Measurements from ENCODE around the gene ZNF557. TPM values are rescaled to one million over a fixed set of nuclear protein-coding genes. Genes with fewer than 3 reads are reported as not detected.

The ZNF557 gene
- total and polyA plus RNA-seq, 5 donors from 2014 or later: 2.0 to 10.7 (median 5.7) TPM

DNA sequence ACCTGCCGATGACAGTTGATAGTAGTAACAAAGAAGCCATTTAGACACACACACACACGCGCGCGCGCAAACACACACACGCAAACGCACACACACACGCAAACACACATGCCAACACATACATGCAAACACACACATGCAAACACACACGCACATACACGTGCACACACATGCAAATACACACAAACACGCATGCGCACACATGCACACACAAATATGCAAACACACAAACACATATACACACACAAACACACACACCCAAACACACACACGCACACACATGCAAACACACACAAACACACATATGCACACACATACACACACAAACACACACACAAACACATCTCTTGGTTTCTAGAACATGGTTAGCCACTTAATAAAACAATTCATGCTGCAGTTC, 50.1 kb downstream of the ZNF557 start:
- H3K4me1 ChIP-seq (ENCODE audit: control insufficient read depth, insufficient read depth, low read length, poor library complexity, severe bottlenecking): no peaks in the 10 kb centered on the region
- DNase-seq: no peak
- Mint-ChIP-seq H3K4me1 (peaks cover 0 to 3% (median 0%) of the 10 kb centered on the region in 4 donors), H3K36me3 (no peaks in the 10 kb centered on the region), H3K4me3 (no peak overlapping the region), H3K9me3 (peaks cover 0 to 2% (median under 1%) of the 10 kb centered on the region in 7 donors), H3K27me3 (no peaks in the 10 kb centered on the region), H3K27ac (no peak overlapping the region)
- no peak overlapping the region for H3K27ac ChIP-seq (ENCODE audit: insufficient read depth, low read length, poor library complexity, severe bottlenecking)
- H3K36me3 ChIP-seq (ENCODE audit: control insufficient read depth, insufficient read depth, low read length): no peaks in the 10 kb centered on the region
- H3K9me3 ChIP-seq (ENCODE audit: control insufficient read depth in 2 of 2, low read length in 2 of 2): no peaks in the 10 kb centered on the region
- H3K4me3 ChIP-seq (ENCODE audit: low read depth, low read length): no peak overlapping the region
- H3K27me3 ChIP-seq (ENCODE audit: control insufficient read depth, insufficient read depth, low read length): no peaks in the 10 kb centered on the region
- ATAC-seq (ENCODE audit: low read depth in 2 of 2): no peak

DNA sequence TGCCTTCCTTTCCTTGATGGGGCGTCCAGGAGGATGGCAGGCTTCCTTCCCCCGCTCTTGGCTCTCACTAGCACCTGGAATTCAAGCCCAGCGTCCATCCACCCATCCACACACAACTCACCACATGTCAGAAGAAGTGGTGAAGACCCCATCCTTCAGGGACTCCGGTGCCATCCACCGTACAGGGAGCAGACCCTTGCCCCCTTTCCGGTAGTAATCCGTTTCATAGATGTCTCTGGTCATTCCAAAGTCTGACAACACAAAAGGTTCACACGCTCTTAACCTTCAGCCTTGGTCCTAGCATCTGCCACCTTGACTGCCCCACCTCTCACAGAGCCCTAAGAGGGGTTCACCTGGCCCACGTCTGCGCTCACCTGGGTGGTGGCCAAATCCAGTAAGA, 51.0 kb downstream of the ZNF557 start:
- DNase-seq (no peak), ATAC-seq (ENCODE audit: low read depth in 2 of 2) (no peak)
- no peaks in the 10 kb centered on the region for H3K27me3 Mint-ChIP-seq
- Histone ChIP-seq H3K36me3 (ENCODE audit: control insufficient read depth, insufficient read depth, low read length) (no peaks in the 10 kb centered on the region), H3K4me1 (ENCODE audit: control insufficient read depth, insufficient read depth, low read length, poor library complexity, severe bottlenecking) (no peaks in the 10 kb centered on the region), H3K27me3 (ENCODE audit: control insufficient read depth, insufficient read depth, low read length) (no peaks in the 10 kb centered on the region), H3K4me3 (ENCODE audit: low read depth, low read length) (no peak overlapping the region), H3K27ac (ENCODE audit: insufficient read depth, low read length, poor library complexity, severe bottlenecking) (no peak overlapping the region), H3K9me3 (ENCODE audit: control insufficient read depth in 2 of 2, low read length in 2 of 2) (peaks cover 0 to 1% of the 10 kb centered on the region in 2 experiments)
- H3K36me3 Mint-ChIP-seq: no peaks in the 10 kb centered on the region
- H3K9me3 Mint-ChIP-seq: peaks cover 0 to 5% (median 3%) of the 10 kb centered on the region in 7 donors
- H3K4me3 Mint-ChIP-seq: no peak overlapping the region
- H3K4me1 Mint-ChIP-seq: peaks cover 0 to 3% (median 0%) of the 10 kb centered on the region in 4 donors
- no peak overlapping the region for H3K27ac Mint-ChIP-seq

- Mint-ChIP-seq H3K27me3 (no peaks in the 10 kb centered on the region), H3K4me3 (no peak overlapping the region), H3K9me3 (peaks cover 0 to 11% (median 3%) of the 10 kb centered on the region in 7 donors), H3K27ac (no peak overlapping the region), H3K36me3 (no peaks in the 10 kb centered on the region), H3K4me1 (no peaks in the 10 kb centered on the region)
- no peak overlapping the region for H3K27ac ChIP-seq (ENCODE audit: insufficient read depth, low read length, poor library complexity, severe bottlenecking)
- peaks cover 0 to 12% of the 10 kb centered on the region in 2 experiments for H3K9me3 ChIP-seq (ENCODE audit: control insufficient read depth in 2 of 2, low read length in 2 of 2)
- no peaks in the 10 kb centered on the region for H3K27me3 ChIP-seq (ENCODE audit: control insufficient read depth, insufficient read depth, low read length)
- no peak for ATAC-seq (ENCODE audit: low read depth in 2 of 2)
- H3K36me3 ChIP-seq (ENCODE audit: control insufficient read depth, insufficient read depth, low read length): no peaks in the 10 kb centered on the region
- no peak overlapping the region for H3K4me3 ChIP-seq (ENCODE audit: low read depth, low read length)
- H3K4me1 ChIP-seq (ENCODE audit: control insufficient read depth, insufficient read depth, low read length, poor library complexity, severe bottlenecking): no peaks in the 10 kb centered on the region
- no peak for DNase-seq
Observed at GRCh38 chr19:7122701-7123100, 53.2 kb downstream of the ZNF557 start.

- no peaks in the 10 kb centered on the region for H3K4me1 Mint-ChIP-seq
- H3K4me1 ChIP-seq (ENCODE audit: control insufficient read depth, insufficient read depth, low read length, poor library complexity, severe bottlenecking): no peaks in the 10 kb centered on the region
- H3K27ac ChIP-seq (ENCODE audit: insufficient read depth, low read length, poor library complexity, severe bottlenecking): no peak overlapping the region
- no peaks in the 10 kb centered on the region for H3K27me3 ChIP-seq (ENCODE audit: control insufficient read depth, insufficient read depth, low read length)
- H3K4me3 ChIP-seq (ENCODE audit: low read depth, low read length): no peak overlapping the region
- no peaks in the 10 kb centered on the region for H3K36me3 Mint-ChIP-seq
- H3K27me3 Mint-ChIP-seq: no peaks in the 10 kb centered on the region
- H3K9me3 ChIP-seq (ENCODE audit: control insufficient read depth in 2 of 2, low read length in 2 of 2): peaks cover 0 to 12% of the 10 kb centered on the region in 2 experiments
- DNase-seq: no peak
- H3K27ac Mint-ChIP-seq: no peak overlapping the region
- no peak for ATAC-seq (ENCODE audit: low read depth in 2 of 2)
- H3K4me3 Mint-ChIP-seq: no peak overlapping the region
- H3K9me3 Mint-ChIP-seq: peaks cover 0 to 11% (median 3%) of the 10 kb centered on the region in 7 donors
- H3K36me3 ChIP-seq (ENCODE audit: control insufficient read depth, insufficient read depth, low read length): no peaks in the 10 kb centered on the region
Observed at GRCh38 chr19:7124782-7125181, 55.3 kb downstream of the ZNF557 start.

- Mint-ChIP-seq H3K27ac (no peak overlapping the region), H3K27me3 (no peaks in the 10 kb centered on the region), H3K4me3 (no peak overlapping the region), H3K4me1 (no peaks in the 10 kb centered on the region), H3K9me3 (peaks cover 0 to 11% (median 4%) of the 10 kb centered on the region in 7 donors), H3K36me3 (no peaks in the 10 kb centered on the region)
- ATAC-seq (ENCODE audit: low read depth in 2 of 2) (no peak), DNase-seq (no peak)
- Histone ChIP-seq H3K4me3 (ENCODE audit: low read depth, low read length) (no peak overlapping the region), H3K9me3 (ENCODE audit: control insufficient read depth in 2 of 2, low read length in 2 of 2) (peaks cover 0 to 12% of the 10 kb centered on the region in 2 experiments), H3K36me3 (ENCODE audit: control insufficient read depth, insufficient read depth, low read length) (no peaks in the 10 kb centered on the region), H3K27ac (ENCODE audit: insufficient read depth, low read length, poor library complexity, severe bottlenecking) (no peak overlapping the region), H3K4me1 (ENCODE audit: control insufficient read depth, insufficient read depth, low read length, poor library complexity, severe bottlenecking) (no peaks in the 10 kb centered on the region), H3K27me3 (ENCODE audit: control insufficient read depth, insufficient read depth, low read length) (no peaks in the 10 kb centered on the region)
Observed at GRCh38 chr19:7125221-7125620, 55.7 kb downstream of the ZNF557 start.

DNA sequence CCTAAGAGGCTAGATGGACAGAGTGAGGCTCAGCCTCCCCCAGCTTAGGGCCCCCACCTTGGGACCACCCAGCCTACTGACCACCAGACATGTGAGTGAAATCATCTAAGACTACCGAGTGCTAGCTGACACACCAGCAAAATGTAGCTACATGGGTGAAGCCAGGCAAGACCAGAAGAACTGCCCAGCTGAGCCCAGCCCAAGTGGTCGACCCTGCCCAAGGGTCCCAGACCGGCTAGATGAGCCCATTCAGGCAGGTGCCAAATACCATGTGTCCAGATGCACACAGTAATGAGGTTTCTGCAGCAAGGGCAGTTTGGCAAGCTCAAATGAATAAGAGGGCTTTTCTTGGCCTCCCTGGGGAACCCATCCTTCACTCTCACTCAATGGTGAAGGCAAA, 56.6 kb downstream of the ZNF557 start:
- Mint-ChIP-seq H3K4me3 (no peak overlapping the region), H3K27me3 (no peaks in the 10 kb centered on the region), H3K4me1 (no peaks in the 10 kb centered on the region), H3K27ac (no peak overlapping the region), H3K9me3 (peaks cover 0 to 11% (median 4%) of the 10 kb centered on the region in 7 donors), H3K36me3 (no peaks in the 10 kb centered on the region)
- Histone ChIP-seq H3K4me3 (ENCODE audit: low read depth, low read length) (no peak overlapping the region), H3K36me3 (ENCODE audit: control insufficient read depth, insufficient read depth, low read length) (no peaks in the 10 kb centered on the region), H3K27ac (ENCODE audit: insufficient read depth, low read length, poor library complexity, severe bottlenecking) (no peak overlapping the region), H3K9me3 (ENCODE audit: control insufficient read depth in 2 of 2, low read length in 2 of 2) (peaks cover 0 to 12% of the 10 kb centered on the region in 2 experiments), H3K4me1 (ENCODE audit: control insufficient read depth, insufficient read depth, low read length, poor library complexity, severe bottlenecking) (no peaks in the 10 kb centered on the region), H3K27me3 (ENCODE audit: control insufficient read depth, insufficient read depth, low read length) (no peaks in the 10 kb centered on the region)
- DNase-seq (no peak), ATAC-seq (ENCODE audit: low read depth in 2 of 2) (no peak)

DNA sequence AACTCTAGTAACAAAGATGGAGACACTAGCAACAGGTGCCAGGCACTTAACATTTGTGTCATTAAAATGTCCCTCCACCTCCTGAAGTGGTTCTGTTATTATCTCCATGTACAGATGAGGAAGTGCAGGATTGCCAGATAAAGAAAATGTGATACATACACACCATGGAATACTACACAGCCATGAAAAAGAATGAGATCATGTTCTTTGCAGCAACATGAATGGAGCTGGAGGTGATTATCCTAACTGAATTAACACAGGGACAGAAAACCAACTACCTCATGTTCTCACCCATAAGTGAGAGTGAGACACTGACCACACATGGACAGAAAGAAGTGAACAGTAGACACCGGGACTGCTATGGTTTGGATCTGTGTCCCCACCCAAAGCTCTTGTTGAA, 60.5 kb downstream of the ZNF557 start:
- Mint-ChIP-seq H3K9me3 (peaks cover 0 to 6% (median 3%) of the 10 kb centered on the region in 7 donors), H3K36me3 (no peaks in the 10 kb centered on the region), H3K4me1 (no peaks in the 10 kb centered on the region), H3K27ac (no peak overlapping the region), H3K27me3 (no peaks in the 10 kb centered on the region), H3K4me3 (no peak overlapping the region)
- DNase-seq: no peak
- peaks cover 0 to 12% of the 10 kb centered on the region in 2 experiments for H3K9me3 ChIP-seq (ENCODE audit: control insufficient read depth in 2 of 2, low read length in 2 of 2)
- no peak overlapping the region for H3K4me3 ChIP-seq (ENCODE audit: low read depth, low read length)
- no peak overlapping the region for H3K27ac ChIP-seq (ENCODE audit: insufficient read depth, low read length, poor library complexity, severe bottlenecking)
- H3K4me1 ChIP-seq (ENCODE audit: control insufficient read depth, insufficient read depth, low read length, poor library complexity, severe bottlenecking): no peaks in the 10 kb centered on the region
- ATAC-seq (ENCODE audit: low read depth in 2 of 2): no peak
- no peaks in the 10 kb centered on the region for H3K36me3 ChIP-seq (ENCODE audit: control insufficient read depth, insufficient read depth, low read length)
- no peaks in the 10 kb centered on the region for H3K27me3 ChIP-seq (ENCODE audit: control insufficient read depth, insufficient read depth, low read length)

DNA sequence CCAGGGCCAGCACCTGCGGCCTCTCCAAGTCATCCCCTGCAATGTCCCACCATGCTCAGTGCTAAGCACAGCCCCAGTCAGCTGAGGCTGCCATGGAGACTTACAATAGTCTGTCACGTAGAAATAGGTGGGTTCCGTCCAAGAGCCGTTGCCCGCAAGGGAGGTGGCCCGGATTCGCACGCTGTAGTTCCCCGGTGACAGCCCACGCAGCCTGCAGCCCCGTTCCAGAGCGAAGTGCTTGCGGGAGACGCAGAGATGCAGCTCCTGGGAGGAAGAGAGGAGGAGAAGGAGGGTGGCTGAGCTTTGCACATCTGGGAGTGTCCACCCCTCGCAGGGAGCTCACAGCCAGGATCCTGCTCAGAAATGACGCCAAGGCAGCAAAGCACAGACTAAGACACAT, 62.6 kb downstream of the ZNF557 start:
- no peak for ATAC-seq (ENCODE audit: low read depth in 2 of 2)
- no peaks in the 10 kb centered on the region for H3K4me1 Mint-ChIP-seq
- no peak overlapping the region for H3K4me3 ChIP-seq (ENCODE audit: low read depth, low read length)
- H3K36me3 ChIP-seq (ENCODE audit: control insufficient read depth, insufficient read depth, low read length): no peaks in the 10 kb centered on the region
- H3K9me3 Mint-ChIP-seq: peaks cover 0 to 4% (median 2%) of the 10 kb centered on the region in 7 donors
- H3K9me3 ChIP-seq (ENCODE audit: control insufficient read depth in 2 of 2, low read length in 2 of 2): no peaks in the 10 kb centered on the region
- no peak for DNase-seq
- no peak overlapping the region for H3K4me3 Mint-ChIP-seq
- no peaks in the 10 kb centered on the region for H3K4me1 ChIP-seq (ENCODE audit: control insufficient read depth, insufficient read depth, low read length, poor library complexity, severe bottlenecking)
- no peaks in the 10 kb centered on the region for H3K27me3 Mint-ChIP-seq
- no peak overlapping the region for H3K27ac ChIP-seq (ENCODE audit: insufficient read depth, low read length, poor library complexity, severe bottlenecking)
- H3K36me3 Mint-ChIP-seq: no peaks in the 10 kb centered on the region
- H3K27me3 ChIP-seq (ENCODE audit: control insufficient read depth, insufficient read depth, low read length): no peaks in the 10 kb centered on the region
- no peak overlapping the region for H3K27ac Mint-ChIP-seq
